Fibroblast of villous mesenchyme (primary cell): ENCODE results near the gene FBXW11. TPM values are rescaled to one million over a fixed set of nuclear protein-coding genes. Genes with fewer than 3 reads are reported as not detected.
"Not testable (repeated sequence)": the region's sequence is repeated elsewhere in the genome, so short reads cannot be mapped to it uniquely, and the experiment has no call there.

Source experiments
- DNase-seq: peaks from one replicate; pipeline ENCODE4 v3.0.0-alpha.2; 2010; ENCODE audit warnings: low read depth
- H3K4me3 ChIP-seq: 2 replicates; pipeline ENCODE4 v1.5.1; 2011; ENCODE audit warnings: low read depth, mild to moderate bottlenecking, low read length
- total RNA-seq: library from RNA; depleted of rRNA; stranded (reverse); fragments of >200 nt; gene quantifications from 2 replicates; pipeline ENCODE4 v1.2.3, GENCODE V29; 2012
- TF ChIP-seq, protein P1 (sequence below): IDR thresholded peaks from 2 replicates; pipeline ENCODE4 v1.5.1; 2012; ENCODE audit warnings: low read depth, mild to moderate bottlenecking, low read length; ENCODE audit not compliant: insufficient read depth

The FBXW11 gene
- total RNA-seq, 1 donor: 112 TPM

DNA sequence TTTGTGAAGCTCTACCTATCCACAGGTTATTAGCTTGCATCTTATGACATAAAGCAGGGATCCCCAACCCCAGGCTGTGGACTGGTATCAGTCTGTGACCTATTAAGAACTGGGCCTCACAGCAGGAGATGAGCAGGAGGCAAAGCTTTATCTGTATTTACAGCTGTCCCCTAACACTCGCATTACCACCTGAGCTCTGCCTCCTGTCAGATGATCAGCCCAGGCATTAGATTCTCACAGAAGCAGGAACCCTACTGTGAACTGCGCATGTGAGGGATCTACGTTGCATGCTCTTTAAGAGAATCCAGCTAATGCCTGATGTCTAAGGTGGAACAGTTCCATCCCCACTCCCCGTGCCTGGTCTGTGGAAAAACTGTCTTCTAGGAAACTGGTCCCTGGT, 19.7 kb downstream of the FBXW11 start:
- H3K4me3 ChIP-seq: no peak overlapping the region
- TF ChIP-seq, protein P1, sequence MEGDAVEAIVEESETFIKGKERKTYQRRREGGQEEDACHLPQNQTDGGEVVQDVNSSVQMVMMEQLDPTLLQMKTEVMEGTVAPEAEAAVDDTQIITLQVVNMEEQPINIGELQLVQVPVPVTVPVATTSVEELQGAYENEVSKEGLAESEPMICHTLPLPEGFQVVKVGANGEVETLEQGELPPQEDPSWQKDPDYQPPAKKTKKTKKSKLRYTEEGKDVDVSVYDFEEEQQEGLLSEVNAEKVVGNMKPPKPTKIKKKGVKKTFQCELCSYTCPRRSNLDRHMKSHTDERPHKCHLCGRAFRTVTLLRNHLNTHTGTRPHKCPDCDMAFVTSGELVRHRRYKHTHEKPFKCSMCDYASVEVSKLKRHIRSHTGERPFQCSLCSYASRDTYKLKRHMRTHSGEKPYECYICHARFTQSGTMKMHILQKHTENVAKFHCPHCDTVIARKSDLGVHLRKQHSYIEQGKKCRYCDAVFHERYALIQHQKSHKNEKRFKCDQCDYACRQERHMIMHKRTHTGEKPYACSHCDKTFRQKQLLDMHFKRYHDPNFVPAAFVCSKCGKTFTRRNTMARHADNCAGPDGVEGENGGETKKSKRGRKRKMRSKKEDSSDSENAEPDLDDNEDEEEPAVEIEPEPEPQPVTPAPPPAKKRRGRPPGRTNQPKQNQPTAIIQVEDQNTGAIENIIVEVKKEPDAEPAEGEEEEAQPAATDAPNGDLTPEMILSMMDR: no peak
- DNase-seq: no peak

DNA sequence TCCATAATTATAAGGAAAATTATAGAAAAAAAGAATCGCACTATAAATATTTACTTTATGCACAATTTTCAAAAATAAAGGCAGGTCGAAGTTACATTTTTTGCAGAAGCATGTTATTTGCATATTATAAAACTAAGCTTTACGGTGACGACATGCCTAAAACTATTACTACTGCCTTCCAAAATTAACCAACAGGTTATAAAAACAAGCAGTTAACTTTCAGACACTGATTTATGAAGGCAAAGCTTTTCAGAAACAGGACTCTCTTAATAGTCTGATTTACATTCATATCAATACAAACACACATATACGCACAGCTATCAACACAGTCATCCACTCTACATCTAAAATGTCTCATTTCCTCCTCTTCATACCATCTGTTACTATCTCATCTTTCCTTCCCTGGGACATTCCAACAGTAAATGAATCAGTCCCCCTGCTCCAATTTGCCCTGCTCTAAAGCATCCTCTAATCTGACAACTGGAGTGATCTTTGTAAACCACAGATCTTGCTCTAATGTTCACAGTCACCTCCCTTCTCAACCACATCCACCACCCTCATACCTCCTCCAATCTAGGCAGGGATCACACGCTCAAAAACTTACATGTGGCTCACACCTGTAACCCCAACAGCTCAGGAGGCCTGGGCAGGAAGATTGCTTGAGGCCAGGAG, 21.6 kb downstream of the FBXW11 start:
- TF ChIP-seq, protein P1: no peak
- peak; percentile 90 for DNase-seq
- H3K4me3 ChIP-seq: no peak overlapping the region

DNA sequence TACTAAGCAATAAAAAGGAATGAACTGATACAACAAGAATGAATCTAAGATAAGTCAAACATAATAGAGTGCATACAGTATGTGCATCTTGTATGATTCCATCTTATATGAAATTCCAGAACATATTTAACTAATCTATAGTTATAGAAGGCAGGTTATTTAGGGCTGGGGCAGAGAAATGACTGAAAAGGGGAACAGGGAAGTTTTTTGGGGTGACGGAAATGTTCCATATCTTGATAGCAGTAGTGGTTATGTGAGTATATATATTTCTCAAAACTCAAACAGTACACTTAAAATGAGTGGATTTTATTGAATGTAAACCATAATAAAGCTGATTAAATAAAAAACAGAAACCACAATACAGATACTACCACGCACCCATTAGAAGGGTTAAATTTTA, 24.6 kb downstream of the FBXW11 start:
- TF ChIP-seq, protein P1: no peak
- no peak for DNase-seq
- H3K4me3 ChIP-seq: no peak overlapping the region

DNA sequence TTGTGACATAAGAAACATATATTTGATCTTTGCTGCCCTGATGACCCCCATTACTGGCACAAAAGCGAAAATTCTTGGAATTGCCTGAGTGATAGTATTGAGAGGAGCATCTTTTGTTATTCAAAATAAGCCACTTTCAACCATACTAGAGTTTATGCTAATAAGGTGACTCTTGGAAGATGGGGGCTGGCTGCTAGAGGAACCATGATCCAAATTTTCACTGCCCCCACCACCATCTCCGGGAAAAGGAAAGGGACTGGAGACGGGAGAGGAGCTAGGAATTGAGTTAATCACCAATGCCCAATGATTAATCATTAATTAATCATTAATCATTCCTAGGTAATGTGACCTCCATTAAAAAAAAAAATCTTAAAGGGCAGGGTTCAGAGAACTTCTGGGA, 25.6 kb downstream of the FBXW11 start:
- TF ChIP-seq, protein P1: no peak
- H3K4me3 ChIP-seq: no peak overlapping the region
- DNase-seq: no peak

DNA sequence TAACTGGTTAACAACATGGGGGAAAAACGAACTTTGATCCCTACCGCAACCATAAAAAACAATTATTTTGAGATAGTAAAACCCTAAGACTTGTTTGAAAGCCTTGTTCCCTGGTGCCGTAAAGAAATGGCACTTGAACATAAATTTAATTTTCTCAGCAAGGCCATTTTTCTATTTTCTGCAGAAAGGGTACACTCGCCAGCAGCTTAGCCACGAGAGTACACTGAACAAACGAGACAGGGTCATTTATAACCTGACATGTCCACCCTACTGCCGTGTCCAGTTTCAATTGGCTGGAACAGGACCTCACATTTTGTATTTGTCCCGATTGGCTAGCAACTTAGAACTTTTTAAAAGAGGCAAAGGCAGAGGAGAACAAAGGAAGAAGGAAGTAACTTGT, 26.8 kb downstream of the FBXW11 start:
- no peak overlapping the region for H3K4me3 ChIP-seq
- TF ChIP-seq, protein P1: no peak
- DNase-seq: no peak

DNA sequence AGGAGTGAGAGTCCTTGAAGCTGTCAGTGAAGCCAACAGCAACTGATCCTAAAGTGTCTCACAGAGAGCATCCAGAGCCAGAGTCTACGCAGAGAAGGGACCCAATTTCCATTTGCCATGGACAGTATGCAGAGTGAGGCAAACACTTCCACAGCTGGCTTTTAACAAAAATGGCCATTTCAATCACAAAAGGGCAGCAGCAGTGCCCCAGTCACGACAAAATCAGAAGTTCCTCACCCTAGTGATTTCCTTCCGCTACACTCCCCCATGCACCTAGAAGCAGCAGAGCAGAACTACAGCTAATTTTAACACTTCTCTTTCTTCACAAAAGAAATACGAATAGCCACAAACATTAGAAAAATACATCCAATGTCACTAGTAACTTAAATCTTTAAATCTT, 27.9 kb downstream of the FBXW11 start:
- DNase-seq: no peak
- TF ChIP-seq, protein P1: no peak
- no peak overlapping the region for H3K4me3 ChIP-seq

DNA sequence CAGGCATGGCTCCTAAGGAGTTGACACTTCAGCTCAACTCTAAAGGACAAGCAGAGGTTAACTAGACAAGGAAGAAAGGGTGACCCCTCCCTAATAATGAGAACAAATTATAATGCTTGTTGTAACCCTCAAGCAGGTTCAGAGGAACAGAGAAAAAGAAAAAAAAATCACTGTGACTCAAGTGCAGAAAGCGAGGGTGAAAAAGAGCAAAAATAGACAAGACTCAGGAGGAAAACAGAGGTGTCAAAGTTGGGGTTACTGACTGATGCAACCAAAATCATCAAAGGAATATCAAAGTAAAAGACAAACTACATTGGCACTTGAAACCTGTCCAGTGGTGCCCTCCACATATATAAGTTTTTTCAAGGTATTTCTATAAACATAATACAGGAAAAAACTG, 28.4 kb downstream of the FBXW11 start:
- TF ChIP-seq, protein P1: no peak

DNA sequence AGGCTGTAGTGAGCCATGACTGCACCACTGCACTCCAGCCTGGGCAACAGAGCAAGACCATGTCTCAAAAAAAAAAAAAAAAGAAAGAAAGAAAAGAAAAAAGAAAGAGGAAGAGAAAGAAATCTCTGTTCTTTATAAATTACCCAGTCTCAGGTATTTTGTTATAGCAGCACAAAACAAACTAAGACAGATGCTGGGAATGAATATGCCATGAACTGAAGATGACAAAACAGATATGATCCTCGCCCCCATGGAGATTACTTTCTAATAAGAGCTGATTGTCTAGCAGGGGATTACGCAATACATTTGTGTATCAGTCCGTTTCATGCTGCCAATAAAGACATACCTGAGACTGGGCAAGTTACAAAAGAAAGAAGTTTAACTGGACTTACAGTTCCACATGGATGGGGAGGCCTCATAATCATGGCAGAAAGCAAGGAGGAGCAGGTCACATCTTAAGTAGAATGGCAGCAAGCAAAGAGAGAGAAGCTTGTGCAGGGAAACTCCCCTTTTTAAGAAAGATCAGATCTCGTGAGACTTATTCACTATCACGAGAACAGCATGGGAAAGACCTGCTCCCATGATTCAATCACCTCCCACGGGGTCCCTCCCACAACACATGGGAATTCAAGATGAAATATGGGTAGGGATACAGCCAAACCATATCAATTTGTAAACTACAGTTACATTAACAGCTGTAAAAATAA, 29.0 kb downstream of the FBXW11 start:
- DNase-seq, H3K4me3 ChIP-seq: not testable (repeated sequence)

More for the DNA sequence above, 28.4 kb downstream of the FBXW11 start:
- no peak overlapping the region for H3K4me3 ChIP-seq
- no peak for DNase-seq
